ENCODE measurements around the gene ENDOU.

- TF ChIP-seq, protein P1, sequence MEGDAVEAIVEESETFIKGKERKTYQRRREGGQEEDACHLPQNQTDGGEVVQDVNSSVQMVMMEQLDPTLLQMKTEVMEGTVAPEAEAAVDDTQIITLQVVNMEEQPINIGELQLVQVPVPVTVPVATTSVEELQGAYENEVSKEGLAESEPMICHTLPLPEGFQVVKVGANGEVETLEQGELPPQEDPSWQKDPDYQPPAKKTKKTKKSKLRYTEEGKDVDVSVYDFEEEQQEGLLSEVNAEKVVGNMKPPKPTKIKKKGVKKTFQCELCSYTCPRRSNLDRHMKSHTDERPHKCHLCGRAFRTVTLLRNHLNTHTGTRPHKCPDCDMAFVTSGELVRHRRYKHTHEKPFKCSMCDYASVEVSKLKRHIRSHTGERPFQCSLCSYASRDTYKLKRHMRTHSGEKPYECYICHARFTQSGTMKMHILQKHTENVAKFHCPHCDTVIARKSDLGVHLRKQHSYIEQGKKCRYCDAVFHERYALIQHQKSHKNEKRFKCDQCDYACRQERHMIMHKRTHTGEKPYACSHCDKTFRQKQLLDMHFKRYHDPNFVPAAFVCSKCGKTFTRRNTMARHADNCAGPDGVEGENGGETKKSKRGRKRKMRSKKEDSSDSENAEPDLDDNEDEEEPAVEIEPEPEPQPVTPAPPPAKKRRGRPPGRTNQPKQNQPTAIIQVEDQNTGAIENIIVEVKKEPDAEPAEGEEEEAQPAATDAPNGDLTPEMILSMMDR (IDR thresholded peaks at IDR 0.05; ENCODE audit: borderline replicate concordance, extremely low read depth, low read length, poor library complexity, severe bottlenecking), result no peak
- no peak for TF ChIP-seq EZH2 (IDR thresholded peaks at IDR 0.05; ENCODE audit: borderline replicate concordance, low read depth, low read length, severe bottlenecking)
Measured at GRCh38 chr12:47732504-47732903, 7.2 kb upstream of the ENDOU start.
